Osteoblast (primary cell): ENCODE data around the gene ADAMTSL1. TPM values are rescaled to one million over a fixed set of nuclear protein-coding genes. Genes with fewer than 3 reads are reported as not detected.

Experiments
- DNase-seq: peaks from one replicate; pipeline ENCODE4 v3.0.0; 2011; ENCODE audit warnings: low spot score, mixed read lengths; ENCODE audit not compliant: insufficient read length; ENCODE audit errors: missing footprints
- H2AFZ ChIP-seq: 2 replicates; pipeline ENCODE4 v1.6.0; 2011; ENCODE audit warnings: mild to moderate bottlenecking, low read length
- H3K27ac ChIP-seq: 2 replicates; pipeline ENCODE4 v1.5.1; 2011; ENCODE audit warnings: mild to moderate bottlenecking, low read depth, low read length, moderate library complexity
- H3K27me3 ChIP-seq: 2 replicates; pipeline ENCODE4 v1.6.0; 2012; ENCODE audit warnings: mild to moderate bottlenecking, control low read depth, inconsistent platforms, low read length, moderate library complexity; ENCODE audit not compliant: insufficient read depth
- H3K36me3 ChIP-seq: 2 replicates; pipeline ENCODE4 v1.5.1; 2011; ENCODE audit warnings: mild to moderate bottlenecking, low read length, control low read depth, moderate library complexity; ENCODE audit not compliant: insufficient read depth
- H3K4me1 ChIP-seq: 2 replicates; pipeline ENCODE4 v1.5.1; 2011; ENCODE audit warnings: mild to moderate bottlenecking, low read length, control low read depth, moderate library complexity; ENCODE audit not compliant: insufficient read depth
- H3K4me2 ChIP-seq: 2 replicates; pipeline ENCODE4 v1.6.0; 2011; ENCODE audit warnings: mild to moderate bottlenecking, low read length; ENCODE audit not compliant: insufficient read depth
- H3K4me3 ChIP-seq: fragments of 200-600 bp; sonication (generic); 3 replicates; pipeline ENCODE4 v1.5.1; 2012; ENCODE audit warnings: mild to moderate bottlenecking, low read length, inconsistent platforms; ENCODE audit not compliant: insufficient read depth
- H3K79me2 ChIP-seq: 2 replicates; pipeline ENCODE4 v1.6.0; 2012; ENCODE audit warnings: mild to moderate bottlenecking, low read length, control low read depth, inconsistent platforms; ENCODE audit not compliant: insufficient read depth
- H3K9me3 ChIP-seq: 2 replicates; pipeline ENCODE4 v1.5.1; 2011; ENCODE audit warnings: low read depth, low read length, control low read depth
- H4K20me1 ChIP-seq: 2 replicates; pipeline ENCODE4 v1.6.0; 2012; ENCODE audit warnings: mild to moderate bottlenecking, low read length, control low read depth; ENCODE audit not compliant: insufficient read depth
- total RNA-seq: library from RNA; depleted of rRNA; stranded (reverse); fragments of >200 nt; gene quantifications from 2 replicates; pipeline ENCODE4 v1.2.3, GENCODE V29; 2012
- TF ChIP-seq, protein P1 (sequence below): IDR thresholded peaks from 2 replicates; pipeline ENCODE4 v1.5.1; 2011; ENCODE audit warnings: mild to moderate bottlenecking, low read depth, low read length, moderate library complexity; ENCODE audit errors: extremely low read depth

The ADAMTSL1 gene
- total RNA-seq, 1 donor: 54.3 TPM

DNA sequence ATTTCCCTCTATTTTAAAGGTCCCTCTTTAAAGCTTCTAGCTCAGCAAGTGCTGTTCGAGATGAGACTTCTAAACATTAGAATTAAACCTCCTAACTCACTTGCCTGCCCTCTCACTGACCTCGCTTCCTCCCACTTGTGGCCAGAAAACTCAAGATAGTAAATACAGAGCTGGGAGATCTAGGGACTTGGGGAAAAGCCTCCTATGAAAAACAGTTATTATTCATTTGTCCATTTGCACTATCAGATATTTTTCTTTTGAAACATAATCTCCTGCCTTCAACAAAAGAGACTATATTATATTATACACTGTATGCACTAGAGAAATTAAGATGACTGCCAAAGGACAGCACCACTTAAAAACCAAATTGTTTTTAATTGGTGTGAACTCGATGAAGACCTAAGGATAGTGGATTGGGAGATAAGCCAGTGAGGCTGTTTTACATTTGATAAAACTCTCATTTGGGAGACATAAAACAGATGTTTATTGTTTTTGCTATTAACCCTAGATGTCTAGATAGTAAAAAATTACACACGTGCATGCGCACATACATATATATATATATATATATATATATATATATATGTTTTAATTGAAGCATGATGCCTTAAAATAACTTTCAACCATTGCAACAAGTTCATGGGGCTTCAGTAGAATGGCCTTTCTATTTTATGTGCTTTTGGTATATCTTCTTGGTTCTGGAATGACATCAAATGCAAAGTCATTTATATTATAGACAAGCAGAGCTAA is 229.4 kb downstream of the ADAMTSL1 start:
- Histone ChIP-seq H4K20me1 (no peaks in the 10 kb centered on the region), H3K36me3 (peaks cover 67% of the 10 kb centered on the region)
- DNase-seq: peak; percentile 14

DNA sequence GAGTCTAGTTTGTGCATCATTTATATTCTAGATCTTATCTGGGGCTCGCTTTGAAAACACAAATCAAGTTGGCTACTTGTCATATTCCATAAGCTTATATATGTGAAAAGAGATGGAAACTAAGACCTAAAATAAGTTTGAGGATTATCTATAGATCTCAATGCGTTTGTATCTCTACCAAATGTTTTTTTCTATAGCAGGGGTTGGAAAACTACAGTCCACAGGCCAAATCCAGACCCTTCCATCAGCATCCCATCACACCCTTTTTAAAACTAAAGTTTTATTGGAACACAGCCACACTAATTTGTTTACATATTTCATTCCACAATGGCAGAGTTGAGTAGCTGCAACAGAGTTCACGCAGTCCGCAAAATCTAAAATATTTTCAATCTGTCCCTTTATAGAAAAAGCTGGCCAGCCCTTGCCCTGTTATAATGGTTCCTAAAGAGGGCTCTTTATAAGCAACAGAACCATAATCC is 230.0 kb downstream of the ADAMTSL1 start:
- TF ChIP-seq, protein P1, sequence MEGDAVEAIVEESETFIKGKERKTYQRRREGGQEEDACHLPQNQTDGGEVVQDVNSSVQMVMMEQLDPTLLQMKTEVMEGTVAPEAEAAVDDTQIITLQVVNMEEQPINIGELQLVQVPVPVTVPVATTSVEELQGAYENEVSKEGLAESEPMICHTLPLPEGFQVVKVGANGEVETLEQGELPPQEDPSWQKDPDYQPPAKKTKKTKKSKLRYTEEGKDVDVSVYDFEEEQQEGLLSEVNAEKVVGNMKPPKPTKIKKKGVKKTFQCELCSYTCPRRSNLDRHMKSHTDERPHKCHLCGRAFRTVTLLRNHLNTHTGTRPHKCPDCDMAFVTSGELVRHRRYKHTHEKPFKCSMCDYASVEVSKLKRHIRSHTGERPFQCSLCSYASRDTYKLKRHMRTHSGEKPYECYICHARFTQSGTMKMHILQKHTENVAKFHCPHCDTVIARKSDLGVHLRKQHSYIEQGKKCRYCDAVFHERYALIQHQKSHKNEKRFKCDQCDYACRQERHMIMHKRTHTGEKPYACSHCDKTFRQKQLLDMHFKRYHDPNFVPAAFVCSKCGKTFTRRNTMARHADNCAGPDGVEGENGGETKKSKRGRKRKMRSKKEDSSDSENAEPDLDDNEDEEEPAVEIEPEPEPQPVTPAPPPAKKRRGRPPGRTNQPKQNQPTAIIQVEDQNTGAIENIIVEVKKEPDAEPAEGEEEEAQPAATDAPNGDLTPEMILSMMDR: no peak
- Histone ChIP-seq H3K27ac (no peak overlapping the region), H3K4me2 (no peak overlapping the region), H3K27me3 (no peaks in the 10 kb centered on the region), H3K4me1 (peaks cover 15% of the 10 kb centered on the region), H3K9me3 (no peaks in the 10 kb centered on the region), H2AFZ (no peak overlapping the region), H3K79me2 (no peaks in the 10 kb centered on the region), H4K20me1 (no peaks in the 10 kb centered on the region), H3K36me3 (peaks cover 68% of the 10 kb centered on the region), H3K4me3 (no peak overlapping the region)
- no peak for DNase-seq

More for the DNA sequence above, 229.4 kb downstream of the ADAMTSL1 start:
- no peaks in the 10 kb centered on the region for H3K9me3 ChIP-seq
- H3K4me3 ChIP-seq: no peak overlapping the region
- no peak overlapping the region for H2AFZ ChIP-seq
- H3K79me2 ChIP-seq: no peaks in the 10 kb centered on the region
- H3K4me2 ChIP-seq: no peak overlapping the region
- H3K27ac ChIP-seq: no peak overlapping the region
- TF ChIP-seq, protein P1: no peak
- no peaks in the 10 kb centered on the region for H3K27me3 ChIP-seq
- H3K4me1 ChIP-seq: peaks cover 14% of the 10 kb centered on the region

DNA sequence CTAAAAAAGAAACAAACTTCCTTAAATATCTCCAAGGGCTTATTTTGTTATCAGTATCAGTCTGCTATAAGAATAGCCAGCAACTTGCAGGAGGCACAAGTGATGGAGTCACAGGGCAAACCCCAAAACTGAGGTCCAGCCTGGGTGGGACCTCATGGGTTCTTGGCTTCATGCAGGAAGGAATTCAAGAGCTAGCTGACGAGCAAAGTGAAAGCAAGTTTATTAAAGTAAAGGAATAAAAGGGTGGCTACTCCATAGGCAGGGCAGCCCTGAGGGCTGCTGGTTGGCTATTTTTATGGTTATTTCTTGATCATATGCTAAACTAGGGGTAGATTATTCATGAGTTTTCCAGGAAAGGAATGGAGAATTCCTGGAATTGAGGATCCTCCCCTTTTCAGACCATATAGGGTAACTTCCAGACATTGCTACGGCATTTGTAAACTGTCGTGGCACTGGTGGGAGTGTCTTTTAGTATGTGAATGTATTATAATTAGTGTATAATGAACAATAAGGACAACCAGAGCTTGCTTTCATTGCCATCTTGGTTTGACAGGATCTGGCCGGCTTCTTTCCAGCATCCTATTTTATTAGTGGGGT is 231.9 kb downstream of the ADAMTSL1 start:
- Histone ChIP-seq H3K27me3 (no peaks in the 10 kb centered on the region), H3K4me2 (no peak overlapping the region), H4K20me1 (no peaks in the 10 kb centered on the region), H3K4me1 (peaks cover 24% of the 10 kb centered on the region), H3K36me3 (peaks cover 58% of the 10 kb centered on the region), H2AFZ (no peak overlapping the region), H3K27ac (no peak overlapping the region), H3K4me3 (no peak overlapping the region), H3K9me3 (no peaks in the 10 kb centered on the region), H3K79me2 (no peaks in the 10 kb centered on the region)
- DNase-seq: peak; percentile 67
- TF ChIP-seq, protein P1: no peak

DNA sequence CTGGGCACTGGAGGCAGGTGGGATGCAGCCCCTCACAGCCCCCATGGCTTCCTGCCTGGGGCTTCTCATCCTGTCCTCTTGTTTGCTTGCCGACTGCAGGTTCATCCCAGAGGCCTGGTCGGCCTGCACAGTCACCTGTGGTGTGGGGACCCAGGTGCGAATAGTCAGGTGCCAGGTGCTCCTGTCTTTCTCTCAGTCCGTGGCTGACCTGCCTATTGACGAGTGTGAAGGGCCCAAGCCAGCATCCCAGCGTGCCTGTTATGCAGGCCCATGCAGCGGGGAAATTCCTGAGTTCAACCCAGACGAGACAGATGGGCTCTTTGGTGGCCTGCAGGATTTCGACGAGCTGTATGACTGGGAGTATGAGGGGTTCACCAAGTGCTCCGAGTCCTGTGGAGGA is 232.7 kb downstream of the ADAMTSL1 start:
- no peaks in the 10 kb centered on the region for H3K79me2 ChIP-seq
- no peaks in the 10 kb centered on the region for H3K27me3 ChIP-seq
- no peak overlapping the region for H3K27ac ChIP-seq
- peak; percentile 10 for DNase-seq
- H3K36me3 ChIP-seq: peaks cover 53% of the 10 kb centered on the region
- no peaks in the 10 kb centered on the region for H4K20me1 ChIP-seq
- peaks cover 21% of the 10 kb centered on the region for H3K4me1 ChIP-seq
- no peak overlapping the region for H2AFZ ChIP-seq
- TF ChIP-seq, protein P1: no peak
- no peak overlapping the region for H3K4me3 ChIP-seq
- H3K9me3 ChIP-seq: no peaks in the 10 kb centered on the region
- H3K4me2 ChIP-seq: no peak overlapping the region
